GM18505 (cell line): ENCODE data around the gene CDCA8.
"Not testable (repeated sequence)": the region's sequence is repeated elsewhere in the genome, so short reads cannot be mapped to it uniquely, and the experiment has no call there.

ENCODE experiments used
- ATAC-seq: cut with Tn5 transposase; IDR thresholded peaks from one replicate; pipeline ENCODE4 v1.9.1; 2021; ENCODE audit not compliant: unreplicated experiment
- POLR2A ChIP-seq: IDR thresholded peaks from 4 replicates; pipeline ENCODE4 v1.6.1; 2011; ENCODE audit warnings: borderline replicate concordance; ENCODE audit not compliant: insufficient read depth, insufficient read length; ENCODE audit errors: extremely low read depth

Gene CDCA8

DNA sequence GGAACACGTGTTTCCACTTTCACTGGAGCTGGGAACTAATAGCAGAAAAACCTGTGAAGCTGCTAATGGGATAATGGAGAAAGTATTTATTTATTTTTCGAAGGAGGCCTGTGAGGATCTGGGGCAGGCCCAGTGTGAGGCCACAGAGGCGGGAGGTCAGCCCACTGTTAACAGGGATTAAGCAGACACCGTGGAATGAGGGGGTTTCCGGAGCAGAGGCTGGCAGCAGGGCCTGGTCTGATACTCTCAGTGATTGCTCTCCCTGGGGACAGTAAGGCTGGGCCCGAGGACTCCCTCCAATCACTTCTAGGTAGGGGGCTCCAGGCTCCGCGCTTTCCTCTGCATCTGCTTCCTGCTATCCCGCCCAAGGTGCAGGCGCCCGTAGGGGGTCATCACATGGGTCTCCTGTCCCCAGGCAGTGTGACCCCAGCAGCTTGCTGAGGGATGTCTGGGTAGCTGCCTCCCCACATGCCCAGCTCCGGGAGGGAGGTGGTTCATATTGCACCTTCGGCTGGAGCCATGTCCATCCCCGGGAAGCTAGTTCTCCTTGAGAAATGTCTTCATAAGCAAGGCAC, 28.8 kb upstream of the CDCA8 start:
- no peak for TF ChIP-seq POLR2A
- no peak for ATAC-seq

DNA sequence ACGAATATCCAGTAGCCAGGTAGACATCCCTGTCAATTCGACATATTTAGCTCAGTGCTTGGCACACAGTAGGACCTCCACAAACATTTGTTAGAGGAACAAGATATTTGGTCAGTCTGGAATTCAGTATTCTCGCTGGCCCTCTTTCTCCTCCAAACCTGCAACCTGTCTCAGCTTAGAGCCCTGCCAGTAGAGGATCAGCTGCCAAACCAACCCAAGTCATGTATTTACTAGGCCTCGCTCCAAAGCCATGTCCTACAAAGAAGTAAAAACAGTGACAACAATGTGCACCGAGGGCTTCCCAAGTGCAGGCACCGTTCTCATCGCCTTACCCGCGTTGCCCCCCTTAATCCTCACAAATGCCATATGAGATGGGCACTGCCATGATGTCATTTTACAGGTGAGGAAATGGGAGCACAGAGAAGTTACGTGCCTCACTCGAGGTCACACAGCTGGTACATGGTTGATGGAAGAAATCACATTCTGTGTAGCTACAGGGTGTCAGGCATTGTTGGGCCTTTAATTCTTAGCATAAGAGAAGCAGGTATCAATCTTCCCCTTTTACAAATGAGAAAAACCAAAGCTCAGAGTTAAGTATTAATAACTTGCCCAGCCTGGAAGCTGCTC, 26.0 kb upstream of the CDCA8 start:
- no peak for TF ChIP-seq POLR2A
- ATAC-seq = no peak

DNA sequence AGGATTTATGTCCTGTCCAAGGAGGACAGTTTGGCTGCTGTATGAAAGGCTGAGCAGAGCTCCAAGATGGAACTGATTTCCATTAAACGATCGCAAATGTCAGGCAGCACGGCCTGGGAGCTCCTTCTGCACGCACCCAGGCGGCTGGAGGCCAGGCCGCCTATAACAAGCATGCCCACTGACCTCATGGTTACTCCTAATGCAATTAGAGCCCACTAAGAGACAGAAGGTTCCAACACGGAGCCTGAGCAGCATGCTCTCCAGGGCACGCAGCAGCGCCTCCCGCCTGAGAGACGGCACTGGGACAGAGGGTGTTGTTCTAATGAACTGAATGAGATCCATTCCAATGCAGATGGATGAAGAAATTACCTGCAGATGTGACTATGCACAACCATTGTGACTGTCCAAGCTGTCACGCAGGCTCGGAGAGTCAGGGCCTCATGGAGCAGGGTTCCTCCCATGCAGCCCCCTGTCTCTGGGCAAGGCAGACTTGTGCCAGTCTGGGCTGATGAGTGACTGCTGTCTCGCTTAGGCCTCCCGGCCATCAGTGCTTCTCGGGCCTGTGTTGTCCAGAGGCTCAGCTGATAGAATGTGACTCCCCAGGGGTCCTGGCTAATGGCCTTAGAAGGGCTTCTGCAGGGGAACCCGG, 25.2 kb upstream of the CDCA8 start:
- ATAC-seq = no peak
- no peak for TF ChIP-seq POLR2A

DNA sequence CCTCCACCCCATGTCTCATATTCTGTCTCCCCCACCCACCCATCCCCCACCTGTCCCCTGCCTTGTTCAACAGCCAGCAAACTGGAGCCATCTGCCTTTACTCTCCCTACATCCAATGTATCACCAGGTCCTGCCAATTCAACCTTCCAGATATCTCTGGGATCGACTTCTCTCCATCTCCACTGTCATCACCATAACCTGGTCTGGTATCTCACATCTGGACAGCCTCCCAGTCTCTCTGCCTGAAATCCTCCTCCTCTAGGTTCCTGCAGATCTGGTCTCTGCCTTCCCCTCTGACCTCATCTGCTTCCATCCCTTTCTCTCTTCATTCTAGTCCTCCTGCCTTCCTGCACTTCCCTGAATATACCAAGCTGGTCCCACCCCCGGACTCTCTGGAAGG, 22.2 kb upstream of the CDCA8 start:
- TF ChIP-seq POLR2A = no peak
- ATAC-seq = no peak

DNA sequence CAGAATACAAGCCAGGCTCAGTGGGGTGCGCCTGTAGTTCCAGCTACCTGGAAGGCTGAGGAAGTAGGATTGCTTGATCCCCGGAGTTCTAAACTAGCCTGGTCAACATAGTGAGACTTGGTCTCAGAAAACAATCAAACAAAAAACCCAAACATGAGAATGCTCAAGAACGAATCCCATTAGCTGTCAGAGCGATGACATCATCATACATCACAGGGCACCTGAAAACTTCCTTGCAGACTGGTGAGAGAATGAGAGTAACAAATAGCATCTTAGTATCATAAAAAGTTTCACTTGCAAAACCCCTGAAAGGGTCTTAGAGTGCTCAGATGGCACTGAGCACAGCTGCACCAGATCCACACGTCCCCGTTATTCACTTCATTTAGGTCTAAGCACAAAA, 21.1 kb upstream of the CDCA8 start:
- TF ChIP-seq POLR2A = no peak
- ATAC-seq = no peak

DNA sequence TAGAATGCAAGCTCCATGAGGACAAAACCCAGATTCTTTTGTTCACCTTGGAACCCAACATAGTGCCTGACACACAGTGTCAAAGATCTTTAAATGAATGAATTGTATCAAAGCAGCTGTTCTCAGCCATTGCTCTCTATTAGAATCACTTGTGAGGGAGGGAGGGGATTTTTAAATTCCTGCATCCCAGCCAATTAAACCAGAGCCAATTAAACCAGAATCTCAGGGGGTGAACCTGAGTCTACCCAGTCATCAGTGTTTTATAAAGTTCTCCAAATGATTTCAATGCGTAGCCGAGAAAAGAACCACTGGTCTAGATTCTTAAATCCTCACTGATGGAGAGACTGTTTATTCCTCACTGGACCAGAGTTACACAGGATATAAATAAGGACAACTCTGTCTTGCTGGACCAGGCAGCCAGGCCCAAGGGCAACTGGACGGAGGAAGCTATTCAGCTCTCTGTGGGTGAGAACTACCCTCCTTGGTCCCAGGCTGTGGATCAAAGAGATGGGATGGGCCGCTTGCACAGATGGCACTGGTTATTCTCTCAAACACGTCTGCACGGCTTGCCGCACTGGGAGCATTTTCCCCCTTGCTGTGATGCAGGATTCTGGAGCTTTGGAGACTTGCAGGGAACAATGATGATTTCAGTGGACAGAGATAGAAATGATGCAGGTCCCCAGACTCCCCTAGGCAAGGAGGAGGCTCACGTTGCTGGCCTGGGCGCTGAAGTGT, 20.0 kb upstream of the CDCA8 start:
- TF ChIP-seq POLR2A = no peak
- ATAC-seq = no peak

DNA sequence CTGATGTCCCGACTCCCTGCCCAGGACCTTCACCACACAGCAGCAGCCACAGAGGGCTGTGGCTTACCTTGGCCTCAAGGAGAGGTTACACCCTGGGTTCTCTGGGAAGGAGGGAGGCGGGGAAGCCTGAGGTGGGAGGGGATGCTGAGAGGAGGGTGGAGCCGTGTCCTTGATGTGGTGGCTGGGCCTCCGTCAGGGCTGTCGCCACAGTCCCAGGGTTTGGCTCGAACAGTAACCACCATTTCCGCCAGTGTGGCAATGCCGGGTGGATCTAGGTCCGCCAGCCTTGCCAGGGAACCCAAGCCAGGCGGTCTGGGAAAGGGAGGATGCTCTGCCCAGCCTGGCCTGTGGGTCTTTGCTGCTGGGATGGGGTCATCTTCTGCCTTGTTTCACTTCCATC, 18.4 kb upstream of the CDCA8 start:
- no peak for TF ChIP-seq POLR2A
- ATAC-seq = no peak

DNA sequence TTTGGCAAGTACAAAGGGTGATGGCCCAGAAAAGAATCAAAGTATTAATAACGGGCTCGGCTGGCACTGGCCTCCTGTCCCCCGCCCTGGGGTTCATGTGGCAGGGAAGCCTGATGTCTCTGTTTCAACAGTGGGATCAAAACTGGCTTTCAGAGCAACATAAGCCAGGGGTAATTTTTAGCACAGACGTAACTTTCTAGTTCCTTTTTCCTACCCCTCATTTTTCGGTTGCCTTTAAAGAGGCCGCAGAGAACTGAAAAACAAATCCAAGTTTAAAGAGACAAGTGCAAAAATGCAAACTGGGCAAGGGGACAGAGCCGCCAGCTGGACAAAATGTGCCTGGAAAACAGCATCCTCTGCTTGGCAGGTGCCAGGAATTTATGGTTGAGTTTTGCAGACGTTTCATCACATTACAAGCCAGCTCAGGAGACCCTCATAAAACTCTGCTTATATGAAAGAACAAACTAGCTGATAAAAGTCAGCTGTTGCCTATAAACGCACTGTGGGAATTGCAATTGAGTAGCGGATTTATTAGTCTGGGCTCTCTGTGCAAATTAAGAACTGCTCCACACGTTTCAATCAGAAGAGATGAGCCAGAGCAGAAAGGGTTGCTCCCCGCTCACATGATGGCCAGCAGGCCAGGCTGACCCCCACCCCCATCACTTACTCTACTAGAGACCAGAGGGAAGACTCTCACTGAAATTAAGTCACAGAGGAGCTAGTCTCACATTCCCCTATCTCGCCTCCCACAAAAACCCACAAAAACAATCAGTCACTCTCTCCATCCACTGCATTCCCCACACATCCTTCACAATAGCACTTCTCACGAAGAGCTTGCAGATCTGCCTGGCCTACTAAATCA, 15.8 kb upstream of the CDCA8 start:
- TF ChIP-seq POLR2A = peak; percentile 50
- ATAC-seq = no peak

DNA sequence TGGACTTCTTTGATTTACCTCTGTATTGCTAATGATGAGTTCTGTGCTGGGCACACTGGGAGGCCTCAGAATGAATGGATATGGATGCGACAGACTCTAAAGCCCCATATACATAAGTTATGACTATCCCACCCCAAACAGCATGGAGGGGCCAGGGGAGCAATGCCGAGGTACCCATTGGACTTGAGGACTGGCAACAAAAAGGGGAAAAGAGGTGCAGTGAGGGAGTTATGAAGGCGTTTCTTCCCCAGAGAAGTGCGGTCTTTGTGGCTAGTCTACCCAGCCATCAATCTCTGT, 15.2 kb upstream of the CDCA8 start:
- no peak for TF ChIP-seq POLR2A
- ATAC-seq = no peak

DNA sequence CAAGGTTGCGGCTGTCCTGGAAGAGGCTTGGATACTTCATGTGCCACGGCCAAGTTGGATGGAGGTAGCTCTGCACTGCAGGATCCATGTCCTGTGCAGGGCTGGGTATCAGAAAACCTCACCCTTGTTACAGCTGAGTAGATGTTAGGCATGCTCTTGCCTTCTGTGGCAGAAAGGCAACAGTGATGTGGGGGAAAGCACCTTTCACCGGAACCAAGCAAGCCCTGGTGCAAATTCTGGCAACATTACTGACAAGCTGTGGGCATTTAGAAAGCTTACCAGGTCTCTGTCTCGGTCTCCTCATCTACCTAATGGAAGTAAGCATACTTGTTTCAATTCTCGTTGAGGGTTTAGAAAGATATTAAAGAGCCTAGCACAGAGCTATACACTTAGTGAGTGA, 14.5 kb upstream of the CDCA8 start:
- no peak for TF ChIP-seq POLR2A
- ATAC-seq = no peak

DNA sequence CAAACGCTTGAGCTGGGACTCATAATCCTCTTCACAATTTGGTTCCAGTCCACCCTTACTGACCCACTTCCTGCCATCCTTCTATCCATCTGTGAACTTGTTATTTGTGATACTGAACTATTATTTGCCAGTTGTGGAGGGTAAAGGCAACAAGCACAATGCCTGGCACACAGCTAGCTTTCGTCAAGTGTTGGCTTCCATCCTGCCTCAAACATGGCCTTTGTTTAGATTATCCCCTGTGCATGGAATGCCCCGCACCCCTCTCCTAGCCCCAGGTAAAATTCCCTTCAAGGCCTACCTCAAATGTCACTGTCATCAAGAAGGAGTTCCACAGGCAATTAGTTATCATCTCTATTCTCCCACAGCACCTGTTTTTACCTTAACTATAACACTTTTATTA, 11.4 kb upstream of the CDCA8 start:
- ATAC-seq = no peak
- no peak for TF ChIP-seq POLR2A

DNA sequence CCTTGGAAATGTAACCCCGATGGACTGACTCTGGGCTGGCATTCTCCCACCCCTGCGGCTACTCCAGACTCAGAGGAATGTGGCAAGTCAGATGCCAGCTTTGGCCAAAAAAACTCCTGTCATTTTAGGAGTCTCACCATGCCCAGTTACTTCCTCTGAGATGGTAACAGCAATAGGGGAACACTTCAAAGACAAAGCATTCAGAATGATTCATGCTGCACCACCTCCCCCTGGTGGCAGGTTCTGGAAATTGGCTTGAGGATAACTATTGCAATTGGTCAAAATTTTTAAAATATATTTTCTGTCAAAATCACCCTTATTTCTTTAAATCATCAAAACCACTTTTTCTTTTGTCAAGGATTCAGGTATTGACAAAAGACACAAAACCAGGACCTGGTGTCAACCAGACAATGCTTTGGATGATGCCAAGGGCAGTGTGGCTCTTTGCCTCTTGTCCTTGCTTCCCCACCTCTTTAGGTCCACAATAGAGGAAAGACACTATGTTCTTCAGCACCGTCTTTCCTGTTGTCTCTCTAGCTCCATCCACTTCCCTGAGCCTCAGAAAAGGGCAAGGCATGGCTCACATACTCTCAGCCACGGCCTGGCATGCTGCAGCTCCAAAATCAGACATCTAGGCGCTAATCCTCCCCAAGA, 9.9 kb upstream of the CDCA8 start:
- TF ChIP-seq POLR2A = no peak
- ATAC-seq = no peak

DNA sequence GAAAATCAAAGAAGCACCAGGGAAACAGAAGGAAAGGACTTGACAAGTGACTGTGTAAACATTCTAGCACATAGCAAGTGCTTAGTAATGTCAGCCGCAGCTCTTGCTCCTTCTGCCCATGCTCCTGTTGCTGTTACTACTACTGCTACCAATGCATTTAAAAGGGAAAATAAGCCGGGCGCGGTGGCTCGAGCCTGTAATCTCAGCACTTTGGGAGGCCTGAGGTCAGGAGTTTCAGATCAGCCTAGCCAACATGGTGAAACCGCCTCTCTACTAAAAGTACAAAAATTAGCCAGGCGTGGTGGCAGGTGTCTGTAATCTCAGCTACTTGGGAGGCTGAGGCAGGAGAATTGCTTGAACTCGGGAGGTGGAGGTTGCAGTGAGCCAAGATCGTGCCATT, 8.1 kb upstream of the CDCA8 start:
- ATAC-seq = not testable (repeated sequence)
